ENCODE measurements around the gene CCNT1. TPM values are rescaled to one million over a fixed set of nuclear protein-coding genes. Genes with fewer than 3 reads are reported as not detected.
"Not testable (repeated sequence)": the region's sequence is repeated elsewhere in the genome, so short reads cannot be mapped to it uniquely, and the experiment has no call there.

The CCNT1 gene
- 12.3 TPM for polyA plus RNA-seq (2013, experiment 1 of 2; ENCODE audit: insufficient read length)
- 12.2 TPM for polyA plus RNA-seq (2013, experiment 2 of 2; ENCODE audit: insufficient read length)

- peak; percentile 100 for DNase-seq
Measured at GRCh38 chr12:48716493-48717251, at the start of gene CCNT1. Gene CCNT1, minus strand, starts transcription at chr12:48716707. Its CDS starts 32 bp downstream, at chr12:48716675.

- no peak for DNase-seq
Measured at GRCh38 chr12:48765753-48766162, 49.3 kb upstream of the CCNT1 start.

GRCh38 chr12:48764521-48764920 lies 48.0 kb upstream of the CCNT1 start:
- no peak for DNase-seq

GRCh38 chr12:48758737-48759136 lies 42.2 kb upstream of the CCNT1 start:
- DNase-seq: no peak

GRCh38 chr12:48758186-48758585 lies 41.7 kb upstream of the CCNT1 start:
- DNase-seq: no peak

GRCh38 chr12:48750769-48751356 lies 34.4 kb upstream of the CCNT1 start:
- no peak for DNase-seq

GRCh38 chr12:48750215-48750614 lies 33.7 kb upstream of the CCNT1 start:
- DNase-seq: no peak

GRCh38 chr12:48744251-48745008 lies 27.9 kb upstream of the CCNT1 start:
- no peak for DNase-seq

GRCh38 chr12:48739618-48740269 lies 23.2 kb upstream of the CCNT1 start:
- DNase-seq: no peak

GRCh38 chr12:48736456-48736855 lies 19.9 kb upstream of the CCNT1 start:
- DNase-seq: no peak

- DNase-seq: no peak
Measured at GRCh38 chr12:48728807-48729206, 12.3 kb upstream of the CCNT1 start.

GRCh38 chr12:48720737-48721136 lies 4.2 kb upstream of the CCNT1 start:
- DNase-seq: not testable (repeated sequence)

GRCh38 chr12:48720171-48720570 lies 3.7 kb upstream of the CCNT1 start:
- DNase-seq: not testable (repeated sequence)

- DNase-seq: not testable (repeated sequence)
Measured at GRCh38 chr12:48719002-48719401, 2.5 kb upstream of the CCNT1 start.

GRCh38 chr12:48717252-48717695 lies 767 bp upstream of the CCNT1 start:
- DNase-seq: no peak

GRCh38 chr12:48716168-48716492 lies 377 bp downstream of the CCNT1 start:
- no peak for DNase-seq

- no peak for DNase-seq
Measured at GRCh38 chr12:48712209-48712608, 4.3 kb downstream of the CCNT1 start.

- not testable (repeated sequence) for DNase-seq
Measured at GRCh38 chr12:48698822-48699221, 17.7 kb downstream of the CCNT1 start.

GRCh38 chr12:48696626-48697025 lies 19.9 kb downstream of the CCNT1 start:
- no peak for DNase-seq

- DNase-seq: no peak
Measured at GRCh38 chr12:48695859-48696258, 20.6 kb downstream of the CCNT1 start.

GRCh38 chr12:48694038-48694437 lies 22.5 kb downstream of the CCNT1 start:
- no peak for DNase-seq

- DNase-seq: no peak
Measured at GRCh38 chr12:48693572-48693971, 22.9 kb downstream of the CCNT1 start.
